NB4 (cell line): Measurements from ENCODE around the gene FAM181A.

Source experiments
- MYC ChIP-seq: IDR thresholded peaks from 2 replicates; pipeline ENCODE4 v1.6.1; 2011; ENCODE audit warnings: low read depth, low read length
- POLR2A ChIP-seq: IDR thresholded peaks from 2 replicates; pipeline ENCODE4 v1.6.1; 2011; ENCODE audit warnings: mild to moderate bottlenecking; ENCODE audit not compliant: insufficient read length; ENCODE audit errors: extremely low read depth
- TF ChIP-seq, protein P1 (sequence below): IDR thresholded peaks from one replicate; pipeline ENCODE4 v1.5.1; 2012; ENCODE audit warnings: low read depth, low read length

DNA sequence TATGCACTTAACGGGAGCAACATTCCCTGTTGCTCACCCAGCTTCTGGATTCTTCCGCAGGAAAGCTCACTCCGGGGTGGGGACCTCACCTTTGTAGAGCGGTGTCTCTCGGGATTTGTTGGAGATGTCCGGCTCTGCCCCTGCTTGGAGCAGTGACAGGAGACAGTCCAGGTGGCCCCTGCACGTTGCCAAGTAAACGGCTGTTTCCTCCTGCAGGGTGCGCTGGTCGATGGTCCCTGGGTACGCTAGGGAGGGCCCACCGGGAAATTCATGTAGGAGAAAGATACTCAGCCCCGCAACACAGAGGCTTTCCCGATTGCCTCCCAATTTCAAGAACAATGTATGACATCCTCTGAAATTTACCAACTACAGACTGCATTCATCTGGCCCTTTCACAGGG lies 26.1 kb downstream of the FAM181A start:
- TF ChIP-seq, protein P1, sequence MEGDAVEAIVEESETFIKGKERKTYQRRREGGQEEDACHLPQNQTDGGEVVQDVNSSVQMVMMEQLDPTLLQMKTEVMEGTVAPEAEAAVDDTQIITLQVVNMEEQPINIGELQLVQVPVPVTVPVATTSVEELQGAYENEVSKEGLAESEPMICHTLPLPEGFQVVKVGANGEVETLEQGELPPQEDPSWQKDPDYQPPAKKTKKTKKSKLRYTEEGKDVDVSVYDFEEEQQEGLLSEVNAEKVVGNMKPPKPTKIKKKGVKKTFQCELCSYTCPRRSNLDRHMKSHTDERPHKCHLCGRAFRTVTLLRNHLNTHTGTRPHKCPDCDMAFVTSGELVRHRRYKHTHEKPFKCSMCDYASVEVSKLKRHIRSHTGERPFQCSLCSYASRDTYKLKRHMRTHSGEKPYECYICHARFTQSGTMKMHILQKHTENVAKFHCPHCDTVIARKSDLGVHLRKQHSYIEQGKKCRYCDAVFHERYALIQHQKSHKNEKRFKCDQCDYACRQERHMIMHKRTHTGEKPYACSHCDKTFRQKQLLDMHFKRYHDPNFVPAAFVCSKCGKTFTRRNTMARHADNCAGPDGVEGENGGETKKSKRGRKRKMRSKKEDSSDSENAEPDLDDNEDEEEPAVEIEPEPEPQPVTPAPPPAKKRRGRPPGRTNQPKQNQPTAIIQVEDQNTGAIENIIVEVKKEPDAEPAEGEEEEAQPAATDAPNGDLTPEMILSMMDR, result no peak
- TF ChIP-seq POLR2A (no peak), MYC (no peak)
